ENCODE measurements around the gene DPEP3.

DNA sequence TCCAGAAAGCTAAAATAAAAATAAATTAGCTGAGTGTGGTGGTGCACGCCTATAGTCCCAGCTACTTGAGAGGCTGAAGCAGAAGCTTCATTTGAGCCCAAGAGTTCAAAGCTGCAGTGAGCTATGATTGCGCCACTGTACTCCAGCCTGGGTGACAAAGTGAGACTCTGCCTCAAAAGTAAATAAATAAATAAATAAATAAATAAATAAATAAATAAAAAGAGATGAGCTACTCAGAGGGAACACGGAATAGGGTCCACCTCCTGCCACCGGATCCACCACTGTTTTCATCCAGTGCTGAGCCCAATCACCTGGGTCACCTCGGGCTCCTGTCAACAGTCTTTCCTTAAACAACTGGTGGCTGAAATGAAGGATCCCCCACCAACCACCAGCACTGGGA, 6.7 kb upstream of the DPEP3 start:
- TF ChIP-seq EZH2phosphoT487 (IDR thresholded peaks at IDR 0.05; ENCODE audit: low read length) = no peak
- TF ChIP-seq, protein P1, sequence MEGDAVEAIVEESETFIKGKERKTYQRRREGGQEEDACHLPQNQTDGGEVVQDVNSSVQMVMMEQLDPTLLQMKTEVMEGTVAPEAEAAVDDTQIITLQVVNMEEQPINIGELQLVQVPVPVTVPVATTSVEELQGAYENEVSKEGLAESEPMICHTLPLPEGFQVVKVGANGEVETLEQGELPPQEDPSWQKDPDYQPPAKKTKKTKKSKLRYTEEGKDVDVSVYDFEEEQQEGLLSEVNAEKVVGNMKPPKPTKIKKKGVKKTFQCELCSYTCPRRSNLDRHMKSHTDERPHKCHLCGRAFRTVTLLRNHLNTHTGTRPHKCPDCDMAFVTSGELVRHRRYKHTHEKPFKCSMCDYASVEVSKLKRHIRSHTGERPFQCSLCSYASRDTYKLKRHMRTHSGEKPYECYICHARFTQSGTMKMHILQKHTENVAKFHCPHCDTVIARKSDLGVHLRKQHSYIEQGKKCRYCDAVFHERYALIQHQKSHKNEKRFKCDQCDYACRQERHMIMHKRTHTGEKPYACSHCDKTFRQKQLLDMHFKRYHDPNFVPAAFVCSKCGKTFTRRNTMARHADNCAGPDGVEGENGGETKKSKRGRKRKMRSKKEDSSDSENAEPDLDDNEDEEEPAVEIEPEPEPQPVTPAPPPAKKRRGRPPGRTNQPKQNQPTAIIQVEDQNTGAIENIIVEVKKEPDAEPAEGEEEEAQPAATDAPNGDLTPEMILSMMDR (IDR thresholded peaks at IDR 0.05; ENCODE audit: low read length) = no peak
